Measurements from ENCODE around the gene MYOT.

- TF ChIP-seq, protein P1, sequence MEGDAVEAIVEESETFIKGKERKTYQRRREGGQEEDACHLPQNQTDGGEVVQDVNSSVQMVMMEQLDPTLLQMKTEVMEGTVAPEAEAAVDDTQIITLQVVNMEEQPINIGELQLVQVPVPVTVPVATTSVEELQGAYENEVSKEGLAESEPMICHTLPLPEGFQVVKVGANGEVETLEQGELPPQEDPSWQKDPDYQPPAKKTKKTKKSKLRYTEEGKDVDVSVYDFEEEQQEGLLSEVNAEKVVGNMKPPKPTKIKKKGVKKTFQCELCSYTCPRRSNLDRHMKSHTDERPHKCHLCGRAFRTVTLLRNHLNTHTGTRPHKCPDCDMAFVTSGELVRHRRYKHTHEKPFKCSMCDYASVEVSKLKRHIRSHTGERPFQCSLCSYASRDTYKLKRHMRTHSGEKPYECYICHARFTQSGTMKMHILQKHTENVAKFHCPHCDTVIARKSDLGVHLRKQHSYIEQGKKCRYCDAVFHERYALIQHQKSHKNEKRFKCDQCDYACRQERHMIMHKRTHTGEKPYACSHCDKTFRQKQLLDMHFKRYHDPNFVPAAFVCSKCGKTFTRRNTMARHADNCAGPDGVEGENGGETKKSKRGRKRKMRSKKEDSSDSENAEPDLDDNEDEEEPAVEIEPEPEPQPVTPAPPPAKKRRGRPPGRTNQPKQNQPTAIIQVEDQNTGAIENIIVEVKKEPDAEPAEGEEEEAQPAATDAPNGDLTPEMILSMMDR (IDR thresholded peaks at IDR 0.05) = no peak
- TF ChIP-seq POLR2AphosphoS5 (IDR thresholded peaks at IDR 0.05) (no peak), POLR2A (IDR thresholded peaks at IDR 0.05) (no peak)
Observed at GRCh38 chr5:137901011-137901817, 33.6 kb downstream of the MYOT start.
